ENCODE data around the gene MICAL3.
"Not testable (repeated sequence)": the region's sequence is repeated elsewhere in the genome, so short reads cannot be mapped to it uniquely, and the experiment has no call there.

MICAL3 gene

GRCh38 chr22:18031695-18032454, 7.5 kb upstream of the MICAL3 start:
- DNase-seq = no peak

GRCh38 chr22:18029686-18030267, 5.4 kb upstream of the MICAL3 start:
- DNase-seq = no peak

DNA sequence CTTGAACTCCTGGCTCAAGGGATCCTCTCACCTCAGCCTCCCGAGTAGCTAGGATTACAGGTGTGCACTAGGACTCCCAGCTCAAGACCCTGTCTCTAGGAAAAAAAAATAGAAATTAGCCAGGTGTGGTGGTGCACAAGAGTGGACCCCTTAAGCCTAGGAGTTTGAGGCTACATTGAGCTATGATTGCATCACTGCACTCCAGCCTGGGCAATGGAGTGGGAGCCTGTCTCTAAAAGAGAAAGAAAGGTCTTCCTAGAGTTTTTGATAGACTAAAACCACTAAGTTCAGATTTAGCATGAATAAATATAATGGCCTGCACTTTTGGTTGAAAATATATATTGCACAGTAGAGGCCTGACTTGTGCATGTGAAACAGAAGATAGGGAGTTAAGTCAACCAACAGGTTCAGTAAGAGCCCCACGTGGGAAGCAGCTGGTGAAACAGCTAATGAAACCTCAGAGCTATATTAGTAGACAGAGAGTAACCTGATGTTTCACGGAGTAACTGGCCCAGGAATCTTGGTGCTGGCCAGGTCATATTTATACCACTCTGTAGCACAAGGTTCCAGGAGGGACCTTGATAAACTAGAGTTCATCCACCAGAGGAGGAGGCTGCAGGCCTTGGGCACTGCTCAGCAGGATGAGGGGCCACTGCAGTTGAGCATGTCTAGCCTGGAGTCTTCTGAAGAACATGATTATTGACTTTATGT, 4.6 kb upstream of the MICAL3 start:
- DNase-seq = no peak

DNA sequence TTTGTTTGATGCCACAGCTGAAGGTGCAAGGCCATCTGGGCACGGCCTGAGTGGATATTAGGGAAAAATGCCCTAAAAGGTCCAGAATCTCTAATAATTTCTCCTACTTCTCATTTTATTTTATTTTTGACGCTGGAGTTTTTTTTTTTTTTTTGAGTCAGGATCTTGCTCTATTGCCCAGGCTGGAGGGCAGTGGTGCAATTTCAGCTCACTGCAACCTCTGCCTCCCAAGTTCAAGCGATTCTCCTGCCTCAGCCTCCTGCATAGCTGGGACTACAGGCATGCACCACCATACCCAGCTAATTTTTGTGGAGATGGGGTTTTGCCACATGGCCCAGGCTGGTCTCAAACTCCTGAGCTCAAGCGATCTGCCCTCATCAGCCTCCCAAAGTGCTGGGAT, 1.5 kb upstream of the MICAL3 start:
- not testable (repeated sequence) for DNase-seq

DNA sequence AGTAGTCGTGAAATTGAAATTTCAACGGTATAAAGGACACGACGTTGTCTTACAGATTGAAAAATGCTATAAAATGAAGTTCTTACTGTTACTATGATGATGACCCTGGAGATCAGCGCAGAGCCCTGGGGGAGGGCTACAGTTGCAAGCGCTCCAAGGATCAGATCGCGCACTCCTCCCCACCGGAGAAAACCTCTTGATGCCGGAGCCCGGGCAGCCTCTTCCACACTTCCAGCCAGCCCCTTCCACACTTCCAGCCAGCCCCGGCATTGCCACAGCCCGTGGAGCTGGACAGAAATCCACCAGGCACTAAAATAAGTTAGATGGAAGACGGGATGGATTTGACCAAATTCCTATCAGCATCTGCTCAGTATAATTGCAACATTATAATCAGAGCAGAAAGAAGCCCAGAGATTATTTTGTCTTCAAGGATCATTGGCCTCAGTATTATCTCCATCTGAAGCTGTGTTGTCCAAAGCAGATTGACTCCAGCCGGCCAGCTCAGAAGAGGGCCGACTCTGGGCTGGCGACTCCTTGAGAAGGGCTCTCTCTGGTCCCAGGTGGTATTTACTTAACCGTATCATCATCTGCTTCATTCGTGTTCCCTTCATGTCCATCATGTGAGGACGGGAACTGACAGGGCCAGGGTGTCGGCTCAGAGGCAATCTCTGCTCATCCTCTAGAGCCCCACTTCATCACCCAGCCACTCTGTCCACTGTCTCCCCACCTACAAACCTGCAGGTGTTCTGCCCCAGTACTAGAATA, 777 bp upstream of the MICAL3 start:
- DNase-seq = no peak

DNA sequence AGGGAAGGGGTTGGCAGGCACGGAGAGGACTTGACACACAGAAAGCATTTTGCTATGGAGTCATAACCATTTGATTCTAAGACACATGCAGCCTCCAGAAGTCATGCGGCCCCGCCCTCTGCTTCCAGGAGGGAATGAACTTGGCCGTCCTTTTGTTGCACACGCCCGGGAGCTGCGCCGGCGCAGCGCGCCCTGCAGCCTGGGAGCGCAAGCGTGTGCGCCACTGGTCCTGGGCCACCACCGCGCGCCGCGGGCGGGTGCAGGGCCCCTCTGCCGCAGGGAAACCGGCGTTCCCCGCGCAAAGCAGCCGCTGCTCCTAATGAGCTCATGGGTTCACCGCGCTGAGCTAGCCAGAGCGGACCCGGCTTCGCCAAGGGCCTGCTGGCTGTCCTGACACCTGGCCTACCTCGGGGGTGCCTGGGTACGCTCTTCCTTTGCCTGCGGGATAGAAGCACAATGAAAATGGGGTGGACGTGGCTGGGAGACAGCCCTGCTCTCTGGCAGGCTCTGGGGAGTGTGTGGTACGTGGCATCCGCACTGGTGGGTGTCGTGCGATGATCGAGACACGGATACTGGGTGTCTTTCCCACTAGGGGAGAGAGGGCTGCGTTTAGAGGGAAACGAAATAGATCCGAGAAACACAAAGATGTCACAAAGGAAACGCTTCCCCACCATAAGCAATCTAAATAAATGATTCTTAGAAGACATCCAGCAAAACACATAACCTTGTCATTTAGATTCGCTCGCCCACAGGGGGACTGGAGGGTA, 669 bp downstream of the MICAL3 start:
- DNase-seq = peak; percentile 11

DNA sequence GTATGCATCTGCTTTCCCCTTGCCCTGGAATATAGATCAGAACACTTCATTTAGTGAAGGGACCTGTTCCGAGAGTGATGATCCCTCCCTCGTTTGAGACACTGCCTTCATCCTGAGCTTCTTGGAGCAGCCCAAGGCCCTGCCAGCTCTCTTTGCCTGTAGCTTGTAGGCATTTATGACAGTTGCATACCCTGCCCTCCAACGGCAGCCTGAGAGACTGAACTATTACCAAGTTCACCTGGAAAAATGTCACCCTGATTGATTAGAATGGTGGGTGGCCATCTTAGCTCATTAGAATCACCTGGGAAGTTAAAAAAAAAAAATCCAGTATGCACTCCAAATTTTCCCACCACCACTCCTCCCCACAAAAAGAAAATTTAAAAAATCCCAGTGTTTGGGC, 1.5 kb downstream of the MICAL3 start:
- DNase-seq = no peak

DNA sequence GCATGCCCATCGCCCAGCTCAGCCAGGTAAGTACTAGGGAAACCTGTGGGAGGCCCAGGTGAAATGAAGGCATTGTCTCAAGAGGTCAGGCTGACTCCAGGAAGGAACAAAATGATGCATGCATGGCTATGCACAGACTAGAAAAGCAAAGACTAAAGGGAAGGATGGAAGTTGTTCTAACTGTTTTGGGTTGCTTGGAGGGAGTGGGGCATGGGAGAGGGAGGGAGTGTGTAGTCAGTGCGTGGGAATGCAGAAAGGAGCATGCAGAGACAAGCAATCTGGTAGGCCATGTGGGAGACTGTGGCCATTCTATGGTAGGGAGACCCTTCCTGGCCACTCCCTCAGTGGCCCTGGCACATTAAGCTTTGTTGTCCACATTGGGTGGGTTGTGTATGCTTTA, 2.9 kb downstream of the MICAL3 start:
- DNase-seq = no peak

DNA sequence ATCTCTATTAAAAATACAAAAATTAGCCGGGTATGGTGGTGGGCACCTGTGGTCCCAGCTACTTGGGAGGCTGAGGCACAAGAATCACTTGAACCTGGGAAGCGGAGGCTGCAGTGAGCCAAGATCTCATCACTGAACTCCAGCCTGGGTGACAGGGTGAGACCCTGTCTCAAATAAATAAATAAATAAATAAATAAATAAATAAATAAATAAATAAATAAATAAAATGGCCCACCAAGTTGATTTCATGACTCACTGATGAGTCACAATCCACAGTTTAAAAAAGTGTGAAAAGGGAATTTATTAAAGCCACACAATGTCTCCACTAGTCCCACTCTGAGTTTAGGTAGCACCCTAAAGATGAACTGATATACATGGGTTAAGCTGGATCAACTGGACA, 3.6 kb downstream of the MICAL3 start:
- DNase-seq = not testable (repeated sequence)

DNA sequence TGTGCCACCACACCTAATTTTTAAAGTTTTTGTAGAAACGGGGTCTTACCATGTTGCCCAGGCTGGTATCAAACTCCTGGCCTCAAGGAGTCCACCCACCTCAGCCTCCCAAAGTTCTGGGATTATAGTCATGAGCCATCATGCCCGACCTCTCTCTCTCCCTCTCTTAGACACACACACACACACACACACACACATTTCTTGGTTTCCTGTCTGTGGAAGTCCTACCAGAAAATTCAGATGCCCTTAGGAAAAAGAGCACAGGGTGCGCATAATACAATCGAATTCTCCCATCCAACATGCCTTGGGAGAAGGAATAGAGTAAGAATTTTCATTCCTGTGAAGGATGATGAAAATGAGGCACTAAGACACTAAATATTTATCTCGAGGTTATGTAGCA, 10.4 kb downstream of the MICAL3 start:
- DNase-seq = no peak

DNA sequence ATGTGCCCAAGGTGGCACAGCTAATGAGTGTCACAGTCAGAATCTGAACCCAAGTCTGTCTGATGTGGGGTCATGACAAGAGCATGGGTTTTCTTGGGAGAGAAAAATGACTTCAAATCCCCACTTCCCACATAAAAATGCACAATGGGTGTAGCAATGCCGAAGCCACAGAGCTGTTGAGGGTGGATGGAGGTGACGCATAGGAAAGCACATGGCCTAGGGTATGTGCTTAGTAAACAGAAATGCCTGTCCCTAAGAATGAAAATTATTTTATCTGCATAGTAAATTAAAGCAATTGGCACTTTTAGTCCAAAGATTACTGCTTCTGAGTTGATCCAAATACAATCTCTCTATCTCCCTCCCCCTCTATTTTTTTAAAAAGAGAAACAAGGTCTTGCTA, 10.9 kb downstream of the MICAL3 start:
- DNase-seq = peak; percentile 6

GRCh38 chr22:18012531-18012930, 11.8 kb downstream of the MICAL3 start:
- DNase-seq = no peak

GRCh38 chr22:18010266-18010665, 14.1 kb downstream of the MICAL3 start:
- no peak for DNase-seq

- DNase-seq = no peak
These were observed 16.2 kb downstream of the MICAL3 start for GRCh38 chr22:18008136-18008535.

GRCh38 chr22:18005201-18005926, 19.0 kb downstream of the MICAL3 start:
- no peak for DNase-seq

DNA sequence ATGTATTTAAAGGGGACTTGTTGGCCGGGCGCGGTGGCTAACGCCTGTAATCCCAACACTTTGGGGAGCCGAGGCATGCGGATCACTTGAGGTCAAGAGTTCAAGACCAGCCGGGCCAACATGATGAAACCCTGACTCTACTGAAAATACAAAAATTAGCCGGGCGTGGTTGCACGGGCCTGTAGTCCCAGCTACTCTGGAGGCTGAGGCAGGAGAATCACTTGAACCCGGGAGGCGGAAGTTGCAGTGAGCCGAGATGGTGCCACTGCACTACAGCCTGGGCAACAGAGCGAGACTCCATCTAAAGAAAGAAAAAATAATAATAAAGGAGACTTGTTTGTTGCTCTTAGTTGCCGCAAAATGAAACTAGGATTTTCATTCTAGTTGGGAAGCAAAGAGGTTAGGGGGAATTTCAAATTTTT, 22.5 kb downstream of the MICAL3 start:
- DNase-seq = not testable (repeated sequence)

- peak; percentile 94 for DNase-seq
These were observed 23.1 kb downstream of the MICAL3 start for GRCh38 chr22:18001040-18001893.

- no peak for DNase-seq
These were observed 23.8 kb downstream of the MICAL3 start for GRCh38 chr22:18000441-18001039.

GRCh38 chr22:17999851-18000250, 24.5 kb downstream of the MICAL3 start:
- no peak for DNase-seq

- DNase-seq = no peak
These were observed 25.4 kb downstream of the MICAL3 start for GRCh38 chr22:17998913-17999312.
